WTC11 (cell line): ENCODE results near the gene ATP6V0D1. TPM values are rescaled to one million over a fixed set of nuclear protein-coding genes. Genes with fewer than 3 reads are reported as not detected.

Source experiments
- ATAC-seq: fragments of 200-7000 bp; cut with Tn5 transposase; 2 replicates; pipeline ENCODE4 v1.10.0; 2021; ENCODE audit warnings: mild to moderate bottlenecking, moderate library complexity
- CTCF ChIA-PET: fragments of 300-600 bp; sonication (Branson Sonifier 250); formaldehyde crosslinking; loops from one replicate; lab custom pipeline; 2021; ENCODE audit warnings: antibody characterized with exemption; lab: Charles Lee
- POLR2A ChIA-PET: fragments of 350-600 bp; sonication (Branson Sonifier 250); formaldehyde crosslinking; loops from one replicate; lab custom pipeline; 2021; ENCODE audit warnings: antibody characterized with exemption; lab: Charles Lee
- DNase-seq: peaks from one replicate; pipeline ENCODE4 v3.0.0; 2021; ENCODE audit warnings: low spot score
- H3K27ac Mint-ChIP-seq: 2 replicates; pipeline ENCODE4 v1.8.0; 2021; ENCODE audit warnings: mixed read lengths
- H3K27me3 Mint-ChIP-seq: 2 replicates; pipeline ENCODE4 v1.8.0; 2021; ENCODE audit warnings: low read depth, mild to moderate bottlenecking, moderate library complexity, mixed read lengths
- H3K36me3 Mint-ChIP-seq: 2 replicates; pipeline ENCODE4 v1.8.0; 2021; ENCODE audit warnings: mixed read lengths
- H3K4me1 Mint-ChIP-seq: 2 replicates; pipeline ENCODE4 v1.8.0; 2022; ENCODE audit warnings: mixed read lengths
- H3K4me3 Mint-ChIP-seq: 2 replicates; pipeline ENCODE4 v1.8.0; 2021; ENCODE audit warnings: mild to moderate bottlenecking, moderate library complexity, mixed read lengths
- H3K9me3 Mint-ChIP-seq: 2 replicates; pipeline ENCODE4 v1.8.0; 2021; ENCODE audit warnings: mixed read lengths
- CDX4 ChIP-seq: fragments of 250-450 bp; sonication (Bioruptor Pico); IDR thresholded peaks from 2 replicates; pipeline ENCODE4 v1.9.0; 2021; ENCODE audit warnings: moderate library complexity, mild to moderate bottlenecking, inconsistent platforms, borderline replicate concordance
- ERG ChIP-seq: fragments of 250-450 bp; sonication (Bioruptor Pico); IDR thresholded peaks from 2 replicates; pipeline ENCODE4 v1.8.0; 2021; ENCODE audit warnings: mild to moderate bottlenecking
- GTF2I ChIP-seq: fragments of 250-450 bp; sonication (Bioruptor Pico); conservative IDR thresholded peaks from 2 replicates; pipeline ENCODE4 v1.4.0; 2021; ENCODE audit warnings: mild to moderate bottlenecking
- IRF2 ChIP-seq: sonication (generic); formaldehyde crosslinking; IDR thresholded peaks from 2 replicates; pipeline ENCODE4 v1.8.0; 2022; ENCODE audit warnings: low read depth, missing genetic modification reagents, borderline replicate concordance
- NFATC4 ChIP-seq: fragments of 250-450 bp; sonication (Bioruptor Pico); IDR thresholded peaks from 2 replicates; pipeline ENCODE4 v1.9.0; 2021; ENCODE audit warnings: mild to moderate bottlenecking
- RELA ChIP-seq: sonication (generic); formaldehyde crosslinking; IDR thresholded peaks from 2 replicates; pipeline ENCODE4 v1.8.1; 2022; ENCODE audit warnings: missing genetic modification reagents, mild to moderate bottlenecking, borderline replicate concordance
- RORB ChIP-seq: fragments of 250-450 bp; sonication (Bioruptor Pico); IDR thresholded peaks from 2 replicates; pipeline ENCODE4 v1.9.0; 2021; ENCODE audit warnings: mild to moderate bottlenecking
- SMAD3 ChIP-seq: sonication (generic); formaldehyde crosslinking; IDR thresholded peaks from 2 replicates; pipeline ENCODE4 v1.8.0; 2022; ENCODE audit warnings: missing genetic modification reagents, mild to moderate bottlenecking, borderline replicate concordance
- SP1 ChIP-seq: sonication (generic); formaldehyde crosslinking; conservative IDR thresholded peaks from 2 replicates; pipeline ENCODE4 v1.8.1; 2022; ENCODE audit warnings: missing genetic modification reagents
- STAT6 ChIP-seq: sonication (generic); formaldehyde crosslinking; conservative IDR thresholded peaks from 2 replicates; pipeline ENCODE4 v1.8.1; 2023; ENCODE audit warnings: mild to moderate bottlenecking, low read depth, missing genetic modification reagents, moderate library complexity
- ZNF138 ChIP-seq: sonication (generic); formaldehyde crosslinking; conservative IDR thresholded peaks from 2 replicates; pipeline ENCODE4 v1.8.1; 2022; ENCODE audit warnings: mild to moderate bottlenecking, moderate library complexity, missing genetic modification reagents
- ZNF416 ChIP-seq: fragments of 250-450 bp; sonication (Bioruptor Pico); IDR thresholded peaks from 2 replicates; pipeline ENCODE4 v1.9.0; 2021; ENCODE audit warnings: mild to moderate bottlenecking, inconsistent platforms
- ZNF425 ChIP-seq: fragments of 250-450 bp; sonication (Bioruptor Pico); conservative IDR thresholded peaks from 2 replicates; pipeline ENCODE4 v1.9.0; 2021; ENCODE audit warnings: mild to moderate bottlenecking
- ZNF512 ChIP-seq: sonication (generic); formaldehyde crosslinking; IDR thresholded peaks from 2 replicates; pipeline ENCODE4 v1.8.1; 2022; ENCODE audit warnings: missing genetic modification reagents, borderline replicate concordance
- ZSCAN18 ChIP-seq: fragments of 250-450 bp; sonication (Bioruptor Pico); IDR thresholded peaks from 2 replicates; pipeline ENCODE4 v2.1.2; 2022; ENCODE audit warnings: mild to moderate bottlenecking, moderate library complexity
- total RNA-seq: library from RNA; stranded (reverse); gene quantifications from 3 replicates; pipeline ENCODE4 v1.2.3, GENCODE V29; 2021

The ATP6V0D1 gene
- total RNA-seq, 1 experiment from 2014 or later, result 44.1 TPM

- TF ChIP-seq ZNF425 (CRISPR knock-in tag) (no peak), NFATC4 (CRISPR knock-in tag) (no peak), CDX4 (CRISPR knock-in tag) (no peak), RORB (CRISPR knock-in tag) (no peak)
These were observed 5.8 kb upstream of the ATP6V0D1 start (continued) for GRCh38 chr16:67486805-67487204.

GRCh38 chr16:67483731-67484525 lies 3.0 kb upstream of the ATP6V0D1 start:
- Mint-ChIP-seq H3K27ac (no peak overlapping the region), H3K36me3 (no peaks in the 10 kb centered on the region), H3K4me1 (peaks cover 8% of the 10 kb centered on the region), H3K9me3 (no peaks in the 10 kb centered on the region), H3K4me3 (no peak overlapping the region), H3K27me3 (peaks cover 65% of the 10 kb centered on the region)
- ChIA-PET POLR2A (no interaction called here), CTCF (interaction anchor here (4.0 to 6.0 kb wide), 2 partner anchors 30 to 38 kb away, joined by 15 to 56 read pairs; no protein-coding TSS in a partner anchor)
- TF ChIP-seq ERG (no peak), ZNF138 (CRISPR knock-in tag) (no peak), RELA (no peak), SP1 (CRISPR knock-in tag) (no peak), ZNF512 (CRISPR knock-in tag) (no peak), RORB (CRISPR knock-in tag) (no peak), ZNF416 (CRISPR knock-in tag) (no peak), IRF2 (CRISPR knock-in tag) (no peak)
- ATAC-seq (no peak), DNase-seq (no peak)

GRCh38 chr16:67483150-67483549 lies 2.2 kb upstream of the ATP6V0D1 start, which contains the start of gene AGRP:
Gene AGRP, minus strand, starts transcription at chr16:67483547. Its CDS starts 149 bp downstream, at chr16:67483398.
- Mint-ChIP-seq H3K36me3 (no peaks in the 10 kb centered on the region), H3K27ac (no peak within 1 kb of the TSS; the same call in 1 of the 2 replicates), H3K27me3 (peaks cover 57% of the 10 kb centered on the region), H3K4me3 (no peak within 1 kb of the TSS), H3K9me3 (no peaks in the 10 kb centered on the region), H3K4me1 (peaks cover 5% of the 10 kb centered on the region)
- CTCF ChIA-PET, result interaction anchor here (0.6 to 6.0 kb wide), 4 partner anchors 16 to 40 kb away, joined by 3 to 56 read pairs (median 21); no protein-coding TSS in a partner anchor
- no peak for ATAC-seq
- no peak for DNase-seq
- POLR2A ChIA-PET, result no interaction called here
- TF ChIP-seq STAT6 (CRISPR knock-in tag) (no peak), ZSCAN18 (no peak), SMAD3 (no peak), GTF2I (CRISPR knock-in tag) (no peak)
